Measurements from ENCODE around the gene CHCHD4.
"Not testable (repeated sequence)": the region's sequence is repeated elsewhere in the genome, so short reads cannot be mapped to it uniquely, and the experiment has no call there.

The CHCHD4 gene

GRCh38 chr3:14097616-14098391 is 26.9 kb downstream of the CHCHD4 start:
- DNase-seq (ENCODE audit: low read depth), result no peak
- no peak for TF ChIP-seq CTCF (conservative IDR thresholded peaks at IDR 0.05; ENCODE audit: low read depth, low read length)
- no peak overlapping the region for H3K4me3 ChIP-seq (ENCODE audit: low read depth, low read length)

- no peak for TF ChIP-seq CTCF (conservative IDR thresholded peaks at IDR 0.05; ENCODE audit: low read depth, low read length)
- no peak for DNase-seq (ENCODE audit: low read depth)
- H3K4me3 ChIP-seq (ENCODE audit: low read depth, low read length), result no peak overlapping the region
Observed at GRCh38 chr3:14096742-14097141, 27.9 kb downstream of the CHCHD4 start.

- no peak for DNase-seq (ENCODE audit: low read depth)
- no peak overlapping the region for H3K4me3 ChIP-seq (ENCODE audit: low read depth, low read length)
- no peak for TF ChIP-seq CTCF (conservative IDR thresholded peaks at IDR 0.05; ENCODE audit: low read depth, low read length)
Observed at GRCh38 chr3:14093831-14094230, 30.8 kb downstream of the CHCHD4 start.

- no peak for TF ChIP-seq CTCF (conservative IDR thresholded peaks at IDR 0.05; ENCODE audit: low read depth, low read length)
- no peak overlapping the region for H3K4me3 ChIP-seq (ENCODE audit: low read depth, low read length)
- no peak for DNase-seq (ENCODE audit: low read depth)
Observed at GRCh38 chr3:14092464-14092863, 32.2 kb downstream of the CHCHD4 start.

GRCh38 chr3:14091959-14092358 is 32.7 kb downstream of the CHCHD4 start:
- not testable (repeated sequence) for H3K4me3 ChIP-seq (ENCODE audit: low read depth, low read length); DNase-seq (ENCODE audit: low read depth)

- not testable (repeated sequence) for H3K4me3 ChIP-seq (ENCODE audit: low read depth, low read length); DNase-seq (ENCODE audit: low read depth)
Observed at GRCh38 chr3:14087461-14087860, 37.2 kb downstream of the CHCHD4 start.

GRCh38 chr3:14082108-14082657 is 42.5 kb downstream of the CHCHD4 start:
- DNase-seq (ENCODE audit: low read depth), result no peak
- no peak overlapping the region for H3K4me3 ChIP-seq (ENCODE audit: low read depth, low read length)
- no peak for TF ChIP-seq CTCF (conservative IDR thresholded peaks at IDR 0.05; ENCODE audit: low read depth, low read length)

- no peak for TF ChIP-seq CTCF (conservative IDR thresholded peaks at IDR 0.05; ENCODE audit: low read depth, low read length)
- H3K4me3 ChIP-seq (ENCODE audit: low read depth, low read length), result no peak overlapping the region
- no peak for DNase-seq (ENCODE audit: low read depth)
Observed at GRCh38 chr3:14077310-14077709, 47.4 kb downstream of the CHCHD4 start.

- not testable (repeated sequence) for DNase-seq (ENCODE audit: low read depth); H3K4me3 ChIP-seq (ENCODE audit: low read depth, low read length)
Observed at GRCh38 chr3:14075233-14075632, 49.4 kb downstream of the CHCHD4 start.
